ENCODE results near the gene FNBP1.

DNA sequence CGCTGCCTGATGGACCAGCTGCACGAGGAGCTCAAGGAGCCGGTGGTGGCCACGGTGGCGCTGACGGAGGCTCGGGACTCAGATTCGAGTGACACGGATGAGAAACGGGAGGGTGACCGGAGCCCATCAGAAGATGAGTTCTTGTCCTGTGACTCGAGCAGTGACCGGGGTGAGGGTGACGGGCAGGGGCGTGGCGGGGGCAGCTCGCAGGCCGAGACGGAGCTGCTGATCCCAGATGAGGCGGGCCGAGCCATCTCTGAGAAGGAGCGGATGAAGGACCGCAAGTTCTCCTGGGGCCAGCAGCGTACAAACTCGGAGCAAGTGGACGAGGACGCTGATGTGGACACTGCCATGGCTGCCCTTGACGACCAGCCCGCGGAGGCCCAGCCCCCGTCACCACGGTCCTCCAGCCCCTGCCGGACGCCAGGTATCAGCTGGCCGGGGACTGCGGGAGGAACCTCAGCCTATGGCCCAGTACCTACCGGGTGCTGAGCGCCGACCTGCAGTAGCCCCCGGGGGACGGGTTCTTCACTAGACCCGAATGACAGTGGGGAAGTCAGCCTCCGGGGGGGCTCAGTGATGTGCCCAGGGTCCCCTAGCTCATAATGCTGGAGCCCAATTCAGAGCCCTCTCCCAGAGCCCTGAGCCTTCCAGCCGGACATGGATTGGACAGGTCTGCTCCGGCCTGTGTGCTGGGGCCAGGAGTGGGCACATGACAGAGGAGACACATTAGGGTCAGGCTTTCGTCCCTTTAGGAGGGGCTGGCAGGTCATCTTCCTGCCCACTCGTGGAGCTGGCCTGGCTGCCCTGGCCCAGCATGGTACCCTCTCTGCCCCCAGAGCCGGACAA is 174.7 kb downstream of the FNBP1 start:
- TF ChIP-seq POLR2A (IDR thresholded peaks at IDR 0.05) = no peak
- TF ChIP-seq, protein P1, sequence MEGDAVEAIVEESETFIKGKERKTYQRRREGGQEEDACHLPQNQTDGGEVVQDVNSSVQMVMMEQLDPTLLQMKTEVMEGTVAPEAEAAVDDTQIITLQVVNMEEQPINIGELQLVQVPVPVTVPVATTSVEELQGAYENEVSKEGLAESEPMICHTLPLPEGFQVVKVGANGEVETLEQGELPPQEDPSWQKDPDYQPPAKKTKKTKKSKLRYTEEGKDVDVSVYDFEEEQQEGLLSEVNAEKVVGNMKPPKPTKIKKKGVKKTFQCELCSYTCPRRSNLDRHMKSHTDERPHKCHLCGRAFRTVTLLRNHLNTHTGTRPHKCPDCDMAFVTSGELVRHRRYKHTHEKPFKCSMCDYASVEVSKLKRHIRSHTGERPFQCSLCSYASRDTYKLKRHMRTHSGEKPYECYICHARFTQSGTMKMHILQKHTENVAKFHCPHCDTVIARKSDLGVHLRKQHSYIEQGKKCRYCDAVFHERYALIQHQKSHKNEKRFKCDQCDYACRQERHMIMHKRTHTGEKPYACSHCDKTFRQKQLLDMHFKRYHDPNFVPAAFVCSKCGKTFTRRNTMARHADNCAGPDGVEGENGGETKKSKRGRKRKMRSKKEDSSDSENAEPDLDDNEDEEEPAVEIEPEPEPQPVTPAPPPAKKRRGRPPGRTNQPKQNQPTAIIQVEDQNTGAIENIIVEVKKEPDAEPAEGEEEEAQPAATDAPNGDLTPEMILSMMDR (IDR thresholded peaks at IDR 0.05) = no peak
